ENCODE measurements around the gene THSD4. TPM values are rescaled to one million over a fixed set of nuclear protein-coding genes. Genes with fewer than 3 reads are reported as not detected.

The THSD4 gene
- total and polyA plus RNA-seq, 9 of the 15 experiments (the other 6 are each of a cell fraction or from before 2014, with no cell fraction given) = 0.04 TPM; not detected in 5

DNA sequence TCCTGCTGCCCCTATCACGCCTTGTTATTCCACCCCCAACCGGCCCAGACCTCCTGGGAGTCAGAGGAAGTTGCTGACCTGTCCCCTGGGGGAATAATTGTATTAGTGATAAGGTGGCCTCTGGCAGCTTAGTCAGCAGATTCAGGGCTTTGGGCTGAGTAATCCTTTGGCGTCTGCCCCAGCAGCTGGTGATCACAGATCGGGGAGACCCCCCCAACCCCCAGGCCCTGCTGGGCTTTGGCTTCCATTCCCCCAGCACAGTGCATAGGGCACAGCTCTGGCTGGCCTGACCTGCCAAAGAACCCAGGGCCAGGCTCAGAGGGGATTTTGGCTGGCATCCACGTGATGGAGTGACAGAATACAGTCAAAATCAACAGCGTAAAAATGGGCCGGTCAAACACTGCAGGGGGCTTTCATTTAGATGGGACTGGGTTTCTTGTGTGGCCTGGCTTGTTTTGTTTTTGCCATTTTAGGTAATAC is 691.2 kb downstream of the THSD4 start (continued):
- TF ChIP-seq, protein P1, sequence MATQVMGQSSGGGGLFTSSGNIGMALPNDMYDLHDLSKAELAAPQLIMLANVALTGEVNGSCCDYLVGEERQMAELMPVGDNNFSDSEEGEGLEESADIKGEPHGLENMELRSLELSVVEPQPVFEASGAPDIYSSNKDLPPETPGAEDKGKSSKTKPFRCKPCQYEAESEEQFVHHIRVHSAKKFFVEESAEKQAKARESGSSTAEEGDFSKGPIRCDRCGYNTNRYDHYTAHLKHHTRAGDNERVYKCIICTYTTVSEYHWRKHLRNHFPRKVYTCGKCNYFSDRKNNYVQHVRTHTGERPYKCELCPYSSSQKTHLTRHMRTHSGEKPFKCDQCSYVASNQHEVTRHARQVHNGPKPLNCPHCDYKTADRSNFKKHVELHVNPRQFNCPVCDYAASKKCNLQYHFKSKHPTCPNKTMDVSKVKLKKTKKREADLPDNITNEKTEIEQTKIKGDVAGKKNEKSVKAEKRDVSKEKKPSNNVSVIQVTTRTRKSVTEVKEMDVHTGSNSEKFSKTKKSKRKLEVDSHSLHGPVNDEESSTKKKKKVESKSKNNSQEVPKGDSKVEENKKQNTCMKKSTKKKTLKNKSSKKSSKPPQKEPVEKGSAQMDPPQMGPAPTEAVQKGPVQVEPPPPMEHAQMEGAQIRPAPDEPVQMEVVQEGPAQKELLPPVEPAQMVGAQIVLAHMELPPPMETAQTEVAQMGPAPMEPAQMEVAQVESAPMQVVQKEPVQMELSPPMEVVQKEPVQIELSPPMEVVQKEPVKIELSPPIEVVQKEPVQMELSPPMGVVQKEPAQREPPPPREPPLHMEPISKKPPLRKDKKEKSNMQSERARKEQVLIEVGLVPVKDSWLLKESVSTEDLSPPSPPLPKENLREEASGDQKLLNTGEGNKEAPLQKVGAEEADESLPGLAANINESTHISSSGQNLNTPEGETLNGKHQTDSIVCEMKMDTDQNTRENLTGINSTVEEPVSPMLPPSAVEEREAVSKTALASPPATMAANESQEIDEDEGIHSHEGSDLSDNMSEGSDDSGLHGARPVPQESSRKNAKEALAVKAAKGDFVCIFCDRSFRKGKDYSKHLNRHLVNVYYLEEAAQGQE (IDR thresholded peaks at IDR 0.05; ENCODE audit: borderline replicate concordance) = peak; percentile 28; the same call in 1 of the 2 replicates
- TF ChIP-seq, protein P1 (CRISPR knock-in tag; IDR thresholded peaks at IDR 0.05; ENCODE audit: low read depth) = no peak
- TF ChIP-seq ZNF184 (CRISPR knock-in tag; IDR thresholded peaks at IDR 0.05) (no peak), TCF3 (CRISPR knock-in tag; IDR thresholded peaks at IDR 0.05) (0 out of 2 replicates have a peak, but pooled peaks have one; percentile 17)
